Thyroid gland (tissue), 4 donors: Measurements from ENCODE around the gene ARHGEF4.

Source experiments
- POLR2A ChIP-seq, 2 donors: fragments of 450-650 bp; IDR thresholded peaks; one replicate each; pipeline ENCODE4 v1.6.1; 2017; ENCODE audit warnings: antibody characterized with exemption in 2 of 2, mild to moderate bottlenecking in 2 of 2, moderate library complexity in 1 of 2
- TF ChIP-seq, protein P1 (sequence below), 6 experiments: fragments of 200-600 bp in 3 of 6; fragments of 450-650 bp in 3 of 6; sonication (generic) in 3 of 6; IDR thresholded peaks; one replicate each; pipeline ENCODE4 v1.5.1; 2016 to 2019; ENCODE audit warnings: antibody characterized with exemption in 6 of 6, mild to moderate bottlenecking in 2 of 6, inconsistent platforms in 1 of 6, moderate library complexity in 1 of 6

DNA sequence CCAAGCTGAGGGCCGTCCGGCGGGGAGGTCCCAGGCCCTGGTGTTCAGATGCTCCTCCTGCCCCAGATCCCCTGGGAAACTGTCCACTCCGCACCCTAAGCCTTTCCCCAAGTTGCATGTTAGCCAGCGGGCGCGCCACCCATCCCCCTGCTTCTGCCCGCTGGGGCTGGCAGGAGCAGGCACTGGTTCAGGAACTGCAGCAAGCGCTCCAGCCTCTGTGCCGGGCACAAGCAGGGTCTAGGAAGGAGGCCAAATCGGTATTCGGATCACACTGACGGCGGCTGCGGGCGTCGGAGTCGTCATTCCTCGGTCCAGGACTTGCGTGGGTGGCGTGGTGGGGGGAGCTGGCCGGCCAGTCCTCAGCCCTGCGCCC lies 202.8 kb downstream of the ARHGEF4 start:
- TF ChIP-seq, protein P1, sequence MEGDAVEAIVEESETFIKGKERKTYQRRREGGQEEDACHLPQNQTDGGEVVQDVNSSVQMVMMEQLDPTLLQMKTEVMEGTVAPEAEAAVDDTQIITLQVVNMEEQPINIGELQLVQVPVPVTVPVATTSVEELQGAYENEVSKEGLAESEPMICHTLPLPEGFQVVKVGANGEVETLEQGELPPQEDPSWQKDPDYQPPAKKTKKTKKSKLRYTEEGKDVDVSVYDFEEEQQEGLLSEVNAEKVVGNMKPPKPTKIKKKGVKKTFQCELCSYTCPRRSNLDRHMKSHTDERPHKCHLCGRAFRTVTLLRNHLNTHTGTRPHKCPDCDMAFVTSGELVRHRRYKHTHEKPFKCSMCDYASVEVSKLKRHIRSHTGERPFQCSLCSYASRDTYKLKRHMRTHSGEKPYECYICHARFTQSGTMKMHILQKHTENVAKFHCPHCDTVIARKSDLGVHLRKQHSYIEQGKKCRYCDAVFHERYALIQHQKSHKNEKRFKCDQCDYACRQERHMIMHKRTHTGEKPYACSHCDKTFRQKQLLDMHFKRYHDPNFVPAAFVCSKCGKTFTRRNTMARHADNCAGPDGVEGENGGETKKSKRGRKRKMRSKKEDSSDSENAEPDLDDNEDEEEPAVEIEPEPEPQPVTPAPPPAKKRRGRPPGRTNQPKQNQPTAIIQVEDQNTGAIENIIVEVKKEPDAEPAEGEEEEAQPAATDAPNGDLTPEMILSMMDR (IDR thresholded peaks at IDR 0.05) = no peak
- TF ChIP-seq POLR2A (IDR thresholded peaks at IDR 0.05) = no peak
